CD14-positive monocyte (primary cell): ENCODE measurements around the gene SERINC2. TPM values are rescaled to one million over a fixed set of nuclear protein-coding genes. Genes with fewer than 3 reads are reported as not detected.
"Not testable (repeated sequence)": the region's sequence is repeated elsewhere in the genome, so short reads cannot be mapped to it uniquely, and the experiment has no call there.

ENCODE experiments used
- DNase-seq, 3 donors: peaks; one replicate each; pipeline ENCODE4 v3.0.0-alpha.2; 2011 to 2022
- H2AFZ ChIP-seq: 2 replicates; pipeline ENCODE4 v1.6.0; 2012; ENCODE audit warnings: mild to moderate bottlenecking, low read depth, low read length, inconsistent platforms; ENCODE audit not compliant: insufficient read depth, poor library complexity, severe bottlenecking
- H3K27ac ChIP-seq, 2 donors: 1 replicate in 1 of 2; 2 replicates in 1 of 2; pipeline ENCODE4 v1.5.1; 2012 to 2013; ENCODE audit warnings: low read length in 2 of 2, control low read depth in 1 of 2, inconsistent platforms in 1 of 2, low read depth in 1 of 2, mild to moderate bottlenecking in 1 of 2
- H3K27me3 ChIP-seq, 2 donors: one replicate each; pipeline versions ENCODE4 v1.6.0 to v1.6.1; 2011 to 2013; ENCODE audit warnings: low read length in 2 of 2; ENCODE audit not compliant: control insufficient read depth in 2 of 2, insufficient read depth in 2 of 2
- H3K36me3 ChIP-seq, 2 donors: replicated peaks in 1 of 2; 1 replicate in 1 of 2; 2 replicates in 1 of 2; pipeline versions ENCODE4 v1.5.1 to v1.6.1; 2012 to 2013; ENCODE audit warnings: low read length in 2 of 2, control low read depth in 1 of 2, inconsistent platforms in 1 of 2, mild to moderate bottlenecking in 1 of 2; ENCODE audit not compliant: insufficient read depth in 2 of 2, control insufficient read depth in 1 of 2
- H3K4me1 ChIP-seq, 2 donors: 1 replicate in 1 of 2; 2 replicates in 1 of 2; pipeline versions ENCODE4 v1.5.1 to v1.6.1; 2012 to 2013; ENCODE audit warnings: low read length in 2 of 2, control low read depth in 1 of 2, inconsistent platforms in 1 of 2, mild to moderate bottlenecking in 1 of 2, moderate library complexity in 1 of 2; ENCODE audit not compliant: insufficient read depth in 2 of 2, control insufficient read depth in 1 of 2
- H3K4me2 ChIP-seq: replicated peaks from 2 replicates; pipeline ENCODE3; 2012; ENCODE audit warnings: low read length, moderate library complexity, mild to moderate bottlenecking; ENCODE audit not compliant: poor library complexity, severe bottlenecking; ENCODE audit errors: extremely low read depth
- H3K4me3 ChIP-seq, 3 experiments: fragments of 200-600 bp in 1 of 3; sonication (generic) in 1 of 3; replicated peaks in 1 of 3; 1 replicate in 2 of 3; 2 replicates in 1 of 3; pipeline ENCODE4 v1.5.1; 2011 to 2013; ENCODE audit warnings: low read length in 3 of 3, mild to moderate bottlenecking in 3 of 3, control low read depth in 2 of 3, low read depth in 2 of 3, inconsistent platforms in 1 of 3, moderate library complexity in 1 of 3
- H3K79me2 ChIP-seq: 2 replicates; pipeline ENCODE4 v1.6.0; 2012; ENCODE audit warnings: mild to moderate bottlenecking, control low read depth, inconsistent platforms, low read length, moderate library complexity; ENCODE audit not compliant: insufficient read depth
- H3K9ac ChIP-seq: 2 replicates; pipeline ENCODE4 v1.6.0; 2017; ENCODE audit warnings: low read length, mild to moderate bottlenecking; ENCODE audit not compliant: insufficient read depth, poor library complexity, severe bottlenecking
- H3K9me3 ChIP-seq, 2 donors: replicated peaks in 1 of 2; 1 replicate in 1 of 2; 2 replicates in 1 of 2; pipeline versions ENCODE4 v1.5.1 to v1.6.1; 2012 to 2013; ENCODE audit warnings: low read length in 2 of 2, control low read depth in 1 of 2; ENCODE audit not compliant: control insufficient read depth in 1 of 2, insufficient read depth in 1 of 2
- H4K20me1 ChIP-seq: 2 replicates; pipeline ENCODE4 v1.6.0; 2012; ENCODE audit warnings: mild to moderate bottlenecking, low read length, control low read depth, moderate library complexity; ENCODE audit not compliant: insufficient read depth
- H3K27ac Mint-ChIP-seq, 7 donors: one replicate each; pipeline ENCODE4 v1.8.0; 2020; ENCODE audit warnings: mild to moderate bottlenecking in 7 of 7, mixed read lengths in 7 of 7, moderate library complexity in 6 of 7, inconsistent platforms in 2 of 7
- H3K27me3 Mint-ChIP-seq, 3 donors: one replicate each; pipeline ENCODE4 v1.8.0; 2021 to 2022; ENCODE audit warnings: low read depth in 3 of 3, mild to moderate bottlenecking in 3 of 3, mixed read lengths in 3 of 3, moderate library complexity in 3 of 3, inconsistent platforms in 1 of 3
- H3K36me3 Mint-ChIP-seq, 2 donors: one replicate each; pipeline ENCODE4 v1.8.0; 2020; ENCODE audit warnings: mixed read lengths in 2 of 2, inconsistent platforms in 1 of 2, mild to moderate bottlenecking in 1 of 2
- H3K4me1 Mint-ChIP-seq: one replicate; pipeline ENCODE4 v1.8.0; 2020; ENCODE audit warnings: mild to moderate bottlenecking, mixed read lengths
- H3K4me3 Mint-ChIP-seq, 2 donors: one replicate each; pipeline ENCODE4 v1.8.0; 2020; ENCODE audit warnings: mild to moderate bottlenecking in 2 of 2, mixed read lengths in 2 of 2, moderate library complexity in 1 of 2
- H3K9me3 Mint-ChIP-seq, 7 donors: one replicate each; pipeline ENCODE4 v1.8.0; 2020 to 2022; ENCODE audit warnings: mixed read lengths in 7 of 7, mild to moderate bottlenecking in 6 of 7, moderate library complexity in 6 of 7, inconsistent platforms in 2 of 7
- CTCF ChIP-seq: fragments of 200-600 bp; IDR thresholded peaks from one replicate; pipeline ENCODE4 v1.8.0; 2022; ENCODE audit warnings: antibody characterized with exemption, mild to moderate bottlenecking
- WGBS: methylation state at CpG from one replicate; pipeline ENCODE4 v1.1.5; 2013; ENCODE audit warnings: missing lambda C conversion rate; ENCODE audit not compliant: insufficient coverage; 5-methylcytosine and 5-hydroxymethylcytosine counted together
- intact Hi-C, 2 donors: fragments of 100-400 bp; cut with micrococcal nuclease; formaldehyde crosslinking; loops; one replicate each; pipeline versions ENCODE4 v1.15.0 to v1.15.1; 2023
- polyA plus RNA-seq, 3 donors: library from polyadenylated mRNA; depleted of rRNA in 1 of 3; unstranded in 2 of 3; stranded (reverse) in 1 of 3; fragments of 300-500 nt in 2 of 3; fragments of >200 nt in 1 of 3; fragmentation: Illumina TruSeq in 2 of 3; gene quantifications; 1 replicate in 2 of 3; 2 replicates in 1 of 3; pipeline ENCODE4 v1.2.3, GENCODE V29; 2012 to 2021

The SERINC2 gene
- polyA plus RNA-seq, 3 donors = 4.1 to 12.6 (median 7.8) TPM

GRCh38 chr1:31383967-31384366, 29.0 kb upstream of the SERINC2 start:
- H3K4me2 ChIP-seq = no peak overlapping the region
- TF ChIP-seq CTCF = no peak
- no peaks in the 10 kb centered on the region for H3K4me1 Mint-ChIP-seq
- no CpG with 5 or more reads among the region's 1 CpG for WGBS
- peaks cover 4 to 6% (median 5%) of the 10 kb centered on the region in 3 donors for H3K27me3 Mint-ChIP-seq
- no peak overlapping the region for H3K9ac ChIP-seq
- peaks cover 0 to 2% (median 0%) of the 10 kb centered on the region in 7 donors for H3K9me3 Mint-ChIP-seq
- peak overlapping the region in 1 of 7 donors; percentile 4 for H3K27ac Mint-ChIP-seq
- H3K79me2 ChIP-seq = no peaks in the 10 kb centered on the region
- intact Hi-C loops = no loop called here
- no peak overlapping the region for H3K4me3 Mint-ChIP-seq
- no peaks in the 10 kb centered on the region for H4K20me1 ChIP-seq
- H3K27ac ChIP-seq = no peak overlapping the region
- H3K4me1 ChIP-seq = no peaks in the 10 kb centered on the region
- H3K4me3 ChIP-seq = no peak overlapping the region
- no peak for DNase-seq
- no peaks in the 10 kb centered on the region for H3K36me3 Mint-ChIP-seq
- H3K36me3 ChIP-seq = no peaks in the 10 kb centered on the region
- no peak overlapping the region for H2AFZ ChIP-seq
- H3K27me3 ChIP-seq = no peaks in the 10 kb centered on the region
- no peaks in the 10 kb centered on the region for H3K9me3 ChIP-seq

- DNase-seq, H3K4me2 ChIP-seq, H3K79me2 ChIP-seq, H4K20me1 ChIP-seq, H3K27ac ChIP-seq, H3K27me3 Mint-ChIP-seq, H3K36me3 ChIP-seq, H3K9me3 Mint-ChIP-seq, H3K9ac ChIP-seq, H3K4me3 ChIP-seq, H3K4me1 ChIP-seq, H3K9me3 ChIP-seq, H3K27me3 ChIP-seq, intact Hi-C loops, H2AFZ ChIP-seq, H3K4me1 Mint-ChIP-seq, H3K4me3 Mint-ChIP-seq, H3K36me3 Mint-ChIP-seq: not testable (repeated sequence)
- 79% methylated on average over 8 of the region's 8 CpGs for WGBS
- H3K27ac Mint-ChIP-seq = peak overlapping the region in 1 of 7 donors; percentile 24
These were observed 26.3 kb upstream of the SERINC2 start for GRCh38 chr1:31386576-31387243.
